ENCODE data around the gene TMPRSS15.

Gene TMPRSS15

GRCh38 chr21:18235545-18235944 lies 168.0 kb downstream of the TMPRSS15 start:
- no peak for DNase-seq

DNA sequence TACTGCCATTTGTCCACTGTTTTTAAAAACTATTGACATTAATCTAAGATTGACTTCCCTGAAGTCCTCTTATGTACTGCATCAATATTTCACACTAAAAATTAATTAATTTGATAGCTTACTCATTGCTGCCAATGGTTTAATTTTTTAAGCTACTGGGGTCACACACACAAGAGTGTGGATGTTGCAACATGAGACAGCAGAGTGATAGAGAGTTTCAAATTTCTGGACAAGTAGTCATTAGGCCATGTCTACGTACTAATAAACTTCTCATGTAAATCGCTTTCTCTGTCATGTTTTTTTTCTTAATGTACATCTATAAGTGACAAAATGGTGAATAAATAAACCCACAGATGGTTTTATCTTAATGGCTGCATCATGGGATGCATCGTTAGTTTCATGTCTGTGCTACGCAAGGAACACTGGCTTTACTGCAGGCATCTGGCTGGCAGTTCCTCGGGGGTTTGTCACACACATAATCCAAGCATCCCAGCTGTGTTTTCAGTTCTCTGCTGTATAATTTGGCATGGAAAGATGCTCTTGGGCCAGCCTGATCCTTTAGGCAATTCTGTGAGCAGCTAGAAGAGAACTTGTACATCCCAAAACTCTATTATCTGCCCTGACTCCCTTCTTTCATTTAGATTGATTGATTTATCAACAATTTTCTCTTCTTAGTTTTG lies 175.4 kb downstream of the TMPRSS15 start:
- DNase-seq: no peak

DNA sequence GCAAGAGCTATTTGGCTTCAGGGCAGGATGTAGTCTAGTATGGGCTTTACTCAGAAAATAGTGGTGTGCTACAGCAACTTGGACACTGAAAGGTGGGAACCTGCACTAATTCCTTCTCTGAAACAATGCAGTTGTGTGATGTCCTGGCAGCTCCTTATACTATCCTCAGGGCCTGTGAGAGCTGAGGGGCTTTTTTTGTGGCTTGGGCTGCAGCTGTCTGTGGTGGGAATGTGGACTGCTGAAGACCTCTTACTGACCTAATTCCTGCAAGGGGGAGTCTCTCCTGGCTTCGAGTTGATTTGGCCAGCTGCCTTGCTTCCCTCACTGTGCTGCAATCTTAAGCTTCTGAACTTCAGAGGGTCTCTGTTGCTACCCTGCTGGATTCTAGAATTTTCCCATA lies 181.2 kb downstream of the TMPRSS15 start:
- DNase-seq: no peak

- no peak for DNase-seq
Observed at GRCh38 chr21:18220498-18220897, 183.1 kb downstream of the TMPRSS15 start.

Measured in DMS79 treated with DMSO at 0.1 percent for 48 hours (cell line).